H1 (cell line): ENCODE measurements around the gene TMSB10. TPM values are rescaled to one million over a fixed set of nuclear protein-coding genes. Genes with fewer than 3 reads are reported as not detected.

Source experiments
- ATF3 ChIP-seq: IDR thresholded peaks from 2 replicates; pipeline ENCODE4 v1.6.1; 2011; ENCODE audit warnings: low read depth, mild to moderate bottlenecking, low read length; ENCODE audit not compliant: insufficient read depth
- E2F6 ChIP-seq: IDR thresholded peaks from 2 replicates; pipeline ENCODE4 v1.6.1; 2012; ENCODE audit warnings: inconsistent platforms
- KDM1A ChIP-seq: fragments of 200-600, 300-600 bp; sonication (generic); IDR thresholded peaks from 2 replicates; pipeline ENCODE4 v1.7.1; 2016; ENCODE audit warnings: mild to moderate bottlenecking, low read length, borderline replicate concordance
- POLR2A ChIP-seq, 2 experiments: IDR thresholded peaks; 1 replicate in 1 of 2; 2 replicates in 1 of 2; pipeline ENCODE4 v1.6.1; 2011; ENCODE audit warnings: low read depth in 2 of 2, low read length in 2 of 2, mild to moderate bottlenecking in 2 of 2; ENCODE audit errors: control extremely low read depth in 1 of 2
- RAD21 ChIP-seq, 2 experiments: IDR thresholded peaks in 1 of 2; conservative IDR thresholded peaks in 1 of 2; 2 replicates each; pipeline ENCODE4 v1.6.1; 2011; ENCODE audit warnings: low read depth in 2 of 2, low read length in 2 of 2, improper control_type of control experiment in 1 of 2, inconsistent platforms in 1 of 2, mild to moderate bottlenecking in 1 of 2, moderate library complexity in 1 of 2
- RBBP5 ChIP-seq: IDR thresholded peaks from 2 replicates; pipeline ENCODE4 v1.7.1; 2012; ENCODE audit warnings: low read depth, mild to moderate bottlenecking, inconsistent platforms, low read length, moderate library complexity, borderline replicate concordance
- SIN3A ChIP-seq, 2 experiments: IDR thresholded peaks in 1 of 2; conservative IDR thresholded peaks in 1 of 2; 2 replicates each; pipeline ENCODE4 v1.6.1; 2011 to 2012; ENCODE audit warnings: low read length in 2 of 2, improper control_type of control experiment in 1 of 2, low read depth in 1 of 2, mild to moderate bottlenecking in 1 of 2
- SIRT6 ChIP-seq: IDR thresholded peaks from one replicate; pipeline ENCODE4 v1.7.1; 2012; ENCODE audit warnings: low read length, inconsistent platforms
- SUZ12 ChIP-seq: fragments of 200-600 bp; sonication (generic); IDR thresholded peaks from 2 replicates; pipeline ENCODE4 v1.6.1; 2012; ENCODE audit warnings: mild to moderate bottlenecking, inconsistent platforms, low read length, moderate library complexity, mixed read lengths
- TAF7 ChIP-seq: optimal IDR thresholded peaks from 2 replicates; pipeline ENCODE3; 2011; ENCODE audit warnings: low read depth, mild to moderate bottlenecking, inconsistent platforms, low read length, moderate library complexity, borderline replicate concordance
- polyA plus RNA-seq, 7 experiments: library from polyadenylated mRNA; depleted of rRNA in 3 of 7; stranded (reverse) in 5 of 7; unstranded in 2 of 7; fragments of >200 nt in 5 of 7; fragments of 200-250 nt in 2 of 7; gene quantifications; 1 replicate in 5 of 7; 2 replicates in 1 of 7; 4 replicates in 1 of 7; pipeline versions ENCODE4 v1.2.1 to v1.2.3, GENCODE V29; 2011 to 2013; ENCODE audit warnings: missing spikeins in 2 of 7, mixed read lengths in 2 of 7
- total RNA-seq: library from RNA; stranded (reverse); fragmentation: NEBNext Ultra II Directional; extraction: Animal tissue kit (Norgen Biotek cat#: 25700); gene quantifications from 2 replicates; pipeline ENCODE4 v1.2.1, GENCODE V29; 2021

Gene TMSB10
- total and polyA plus RNA-seq, 2 of the 8 experiments (the other 6 are each of a cell fraction or from before 2014, with no cell fraction given): 593 to 1,075 TPM

GRCh38 chr2:84879584-84880394 lies 25.7 kb upstream of the TMSB10 start (continued):
- no peak for TF ChIP-seq ATF3
- TF ChIP-seq RBBP5: 0 out of 2 replicates have a peak, but pooled peaks have one; percentile 3
- no peak for TF ChIP-seq POLR2A (IDR thresholded peaks at IDR 0.05; ENCODE audit: control extremely low read depth in 1 of 2, low read depth in 2 of 2, low read length in 2 of 2)
- no peak for TF ChIP-seq SIN3A (conservative IDR thresholded peaks at IDR 0.05 in 1 of 2, IDR thresholded peaks at IDR 0.05 in 1 of 2; ENCODE audit: low read depth in 1 of 2, low read length in 2 of 2)
- TF ChIP-seq TAF7: no peak
- TF ChIP-seq SIRT6: no peak
- TF ChIP-seq E2F6: 0 out of 2 replicates have a peak, but pooled peaks have one; percentile 19
- TF ChIP-seq SUZ12: 0 out of 2 replicates have a peak, but pooled peaks have one; percentile 79
- 0 out of 4 replicates have a peak, but pooled peaks of 1 of the 2 experiments have one; percentile 4 for TF ChIP-seq RAD21 (IDR thresholded peaks at IDR 0.05 in 1 of 2, conservative IDR thresholded peaks at IDR 0.05 in 1 of 2; ENCODE audit: low read depth in 2 of 2, low read length in 2 of 2)
- TF ChIP-seq KDM1A: peak; percentile 36; the same call in 1 of the 2 replicates
